HG03457 (cell line): ENCODE measurements around the gene ASZ1.
"Not testable (repeated sequence)": the region's sequence is repeated elsewhere in the genome, so short reads cannot be mapped to it uniquely, and the experiment has no call there.

Experiments
- ATAC-seq: cut with Tn5 transposase; IDR thresholded peaks from one replicate; pipeline ENCODE4 v1.9.1; 2021; ENCODE audit warnings: moderate number of reproducible peaks; ENCODE audit not compliant: unreplicated experiment

ASZ1 gene, protein sequence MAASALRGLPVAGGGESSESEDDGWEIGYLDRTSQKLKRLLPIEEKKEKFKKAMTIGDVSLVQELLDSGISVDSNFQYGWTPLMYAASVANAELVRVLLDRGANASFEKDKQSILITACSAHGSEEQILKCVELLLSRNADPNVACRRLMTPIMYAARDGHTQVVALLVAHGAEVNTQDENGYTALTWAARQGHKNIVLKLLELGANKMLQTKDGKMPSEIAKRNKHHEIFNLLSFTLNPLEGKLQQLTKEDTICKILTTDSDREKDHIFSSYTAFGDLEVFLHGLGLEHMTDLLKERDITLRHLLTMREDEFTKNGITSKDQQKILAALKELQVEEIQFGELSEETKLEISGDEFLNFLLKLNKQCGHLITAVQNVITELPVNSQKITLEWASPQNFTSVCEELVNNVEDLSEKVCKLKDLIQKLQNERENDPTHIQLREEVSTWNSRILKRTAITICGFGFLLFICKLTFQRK

DNA sequence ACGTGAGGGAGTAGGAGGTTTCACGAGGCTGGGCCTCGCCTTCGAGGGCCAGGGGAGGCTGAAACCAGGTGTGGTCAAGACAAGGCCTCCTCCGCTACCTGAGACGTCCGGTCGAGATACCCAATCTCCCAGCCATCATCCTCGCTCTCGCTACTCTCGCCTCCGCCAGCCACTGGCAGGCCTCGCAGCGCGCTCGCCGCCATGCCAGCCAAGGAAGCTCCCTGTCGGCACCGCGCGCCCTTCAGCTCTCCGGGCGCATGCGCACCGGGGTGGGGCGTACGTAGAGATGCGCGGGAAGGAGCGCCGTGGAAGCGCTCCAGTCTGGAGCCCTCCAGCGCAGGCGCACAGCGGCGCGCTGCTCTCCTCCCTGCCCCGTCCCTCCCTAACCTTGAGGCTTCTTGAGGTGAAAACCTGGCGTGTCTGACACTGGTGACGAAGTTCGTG is at the start of gene ASZ1:
Gene ASZ1 (minus strand): TSS at position 236 of the 444 bp plus-strand sequence. CDS start 33 bp downstream, at position 203.
- ATAC-seq: no peak

DNA sequence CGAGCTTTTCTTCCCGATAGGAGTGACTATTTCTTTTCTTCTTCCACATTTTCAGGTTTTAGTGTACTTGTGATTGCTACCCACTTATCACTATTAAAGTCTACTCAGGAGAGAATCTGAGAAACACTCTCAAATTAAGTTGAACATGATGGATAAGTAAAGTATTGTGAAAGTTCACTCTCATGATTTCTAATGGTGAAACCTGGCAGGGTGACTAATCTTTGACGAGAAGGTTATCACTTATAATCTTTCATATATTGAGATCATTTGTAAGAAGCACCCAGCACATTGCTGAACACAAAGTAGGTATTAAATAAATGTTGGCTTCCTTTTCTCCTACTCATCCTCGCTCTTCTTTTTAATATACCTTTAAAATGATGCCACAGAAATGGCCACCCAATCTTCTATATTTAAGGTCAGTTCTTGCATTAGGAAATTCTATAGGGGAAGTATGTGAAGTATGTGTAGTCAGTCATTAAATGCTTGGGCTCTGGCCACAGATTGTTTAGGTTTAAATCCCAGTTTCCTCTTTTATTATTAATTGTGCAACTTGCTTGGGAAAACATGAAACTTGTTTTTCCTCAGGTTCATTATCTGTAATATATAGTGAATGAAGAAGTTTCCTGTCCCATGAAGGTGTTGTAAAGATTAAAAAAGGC is 49.4 kb upstream of the ASZ1 start:
- ATAC-seq: no peak

DNA sequence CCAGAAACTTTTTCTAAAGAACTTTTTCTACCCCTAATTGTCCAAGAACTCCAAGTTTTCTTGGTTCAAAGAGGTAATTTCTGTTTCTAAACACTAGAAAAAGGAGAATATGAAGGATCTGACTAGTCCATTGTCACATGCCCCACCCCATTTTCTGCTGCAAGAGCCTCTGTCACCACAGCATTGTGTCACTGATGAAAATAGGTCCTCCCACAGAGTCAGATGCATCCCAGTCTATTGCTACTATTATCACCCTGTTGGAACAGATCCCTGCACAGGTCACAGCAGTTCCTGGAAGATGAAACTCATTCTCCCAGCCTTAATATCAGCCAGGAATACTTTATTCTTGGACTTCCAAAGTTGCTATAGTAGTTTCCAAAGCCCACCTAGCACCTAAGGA is 45.0 kb upstream of the ASZ1 start:
- ATAC-seq: no peak

DNA sequence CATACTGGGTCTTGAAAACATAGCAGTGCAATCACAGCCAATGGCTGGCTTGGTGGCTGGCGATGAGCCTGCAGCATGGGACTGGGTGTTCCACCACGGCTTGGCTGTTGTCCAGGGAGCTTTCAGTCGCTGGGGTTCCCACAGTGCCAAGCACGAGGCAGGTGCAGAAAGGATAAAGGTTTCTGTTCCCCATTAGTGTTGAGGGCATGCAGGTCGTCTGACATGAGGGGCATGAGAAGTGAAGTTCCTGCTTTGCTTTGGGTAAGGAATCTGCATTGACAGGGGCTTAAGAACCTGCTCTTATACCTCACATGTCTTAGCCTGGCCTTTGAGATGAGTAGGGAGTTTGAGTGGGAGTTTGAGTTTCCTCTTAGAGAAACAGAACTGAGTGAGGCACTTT is 43.5 kb upstream of the ASZ1 start:
- no peak for ATAC-seq

DNA sequence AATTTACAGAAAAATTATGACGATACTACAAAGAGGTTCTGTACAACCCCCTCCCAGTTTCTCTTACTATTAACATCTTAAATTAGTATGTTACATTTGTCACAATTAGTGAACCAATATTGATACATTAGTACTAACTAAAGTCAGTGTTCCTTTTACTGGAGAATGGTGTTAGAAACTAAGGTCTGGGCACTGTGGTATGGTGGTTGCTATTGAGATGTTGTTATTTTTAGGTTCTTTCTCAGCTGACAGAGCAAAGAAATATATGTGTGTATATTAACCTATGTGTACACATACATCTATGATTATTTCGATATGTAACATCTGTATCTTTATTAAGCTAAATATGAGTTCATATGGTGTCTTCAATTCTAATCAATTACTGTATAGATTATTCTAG is 40.9 kb upstream of the ASZ1 start:
- ATAC-seq: no peak

DNA sequence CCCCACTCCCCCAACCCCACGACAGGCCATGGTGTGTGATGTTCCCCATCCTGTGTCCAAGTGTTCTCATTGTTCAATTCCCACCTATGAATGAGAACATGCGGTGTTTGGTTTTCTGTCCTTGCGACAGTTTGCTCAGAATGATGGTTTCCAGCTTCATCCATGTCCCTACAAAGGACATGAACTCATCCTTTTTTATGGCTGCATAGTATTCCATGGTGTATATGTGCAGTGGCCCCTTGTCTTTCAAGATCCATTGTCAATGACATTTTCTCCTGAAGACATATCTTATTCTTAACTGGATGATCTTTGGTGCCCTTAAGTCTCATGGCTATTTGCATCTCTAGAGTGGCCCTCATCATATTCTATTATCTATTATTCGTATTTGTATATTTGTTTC is 33.5 kb upstream of the ASZ1 start:
- not testable (repeated sequence) for ATAC-seq

DNA sequence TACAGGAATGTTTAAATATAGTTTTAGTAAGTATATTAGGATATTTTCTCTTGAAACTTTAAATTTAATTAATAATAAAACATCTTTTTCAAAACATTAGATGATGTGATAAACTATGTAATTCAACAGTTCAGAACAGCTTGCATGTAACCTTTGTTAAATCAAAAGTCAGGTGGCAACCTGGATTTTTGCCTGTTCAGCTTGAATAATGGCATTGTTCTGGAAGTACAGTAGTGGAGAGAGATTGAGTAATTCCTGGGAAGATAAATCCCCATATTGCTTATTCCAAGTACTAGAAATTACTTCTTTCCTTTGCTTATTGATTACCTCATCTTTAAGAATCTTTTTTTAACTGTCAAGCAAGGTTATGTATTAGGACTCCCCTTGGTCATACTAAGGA is 32.4 kb upstream of the ASZ1 start:
- ATAC-seq: no peak

DNA sequence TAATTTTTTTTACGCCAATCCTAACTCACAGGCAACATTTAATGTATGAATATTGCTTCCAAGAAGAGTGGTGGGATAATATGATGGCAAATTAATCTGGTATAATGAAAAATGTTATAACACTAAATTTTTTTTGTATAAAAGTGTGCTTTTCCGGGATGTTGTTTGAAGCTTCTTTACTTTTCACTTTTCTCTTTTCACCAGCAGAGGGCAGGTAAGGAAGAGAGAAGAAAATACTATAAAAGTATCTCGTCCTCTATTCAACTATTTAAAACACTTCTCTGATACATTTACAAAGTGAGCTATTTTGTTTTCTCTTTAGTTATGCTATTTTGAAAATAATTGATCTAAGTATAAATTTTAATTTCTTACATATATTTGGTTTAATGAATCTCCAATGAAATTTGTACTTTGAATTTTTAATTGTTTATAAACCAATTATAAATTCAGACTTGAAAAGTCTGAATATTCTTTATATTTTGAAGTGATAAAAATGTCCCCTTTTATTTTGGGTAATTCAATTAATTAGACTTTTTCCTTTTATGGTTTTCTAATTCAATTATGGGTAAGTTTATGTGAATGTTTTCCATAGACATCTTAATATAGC is 31.8 kb upstream of the ASZ1 start:
- no peak for ATAC-seq

DNA sequence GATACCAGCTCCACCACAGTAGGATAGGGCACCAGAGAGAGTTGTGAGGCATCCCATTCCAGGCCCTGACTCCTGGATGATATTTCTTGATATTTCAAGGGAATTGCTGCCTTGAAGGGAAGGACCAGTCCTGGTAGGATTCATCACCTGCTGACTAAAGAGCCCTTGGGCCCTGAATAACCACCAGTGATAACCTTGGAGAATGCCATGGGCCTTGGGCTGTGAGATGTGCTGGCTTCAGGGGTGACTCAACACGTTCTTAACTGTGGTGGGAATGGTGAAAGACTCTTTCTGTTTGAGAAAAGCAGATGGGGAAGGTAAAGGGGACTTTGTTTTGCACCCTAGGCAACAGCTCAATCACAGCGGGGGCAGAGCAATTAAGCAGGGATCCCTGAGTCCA is 21.4 kb upstream of the ASZ1 start:
- no peak for ATAC-seq

DNA sequence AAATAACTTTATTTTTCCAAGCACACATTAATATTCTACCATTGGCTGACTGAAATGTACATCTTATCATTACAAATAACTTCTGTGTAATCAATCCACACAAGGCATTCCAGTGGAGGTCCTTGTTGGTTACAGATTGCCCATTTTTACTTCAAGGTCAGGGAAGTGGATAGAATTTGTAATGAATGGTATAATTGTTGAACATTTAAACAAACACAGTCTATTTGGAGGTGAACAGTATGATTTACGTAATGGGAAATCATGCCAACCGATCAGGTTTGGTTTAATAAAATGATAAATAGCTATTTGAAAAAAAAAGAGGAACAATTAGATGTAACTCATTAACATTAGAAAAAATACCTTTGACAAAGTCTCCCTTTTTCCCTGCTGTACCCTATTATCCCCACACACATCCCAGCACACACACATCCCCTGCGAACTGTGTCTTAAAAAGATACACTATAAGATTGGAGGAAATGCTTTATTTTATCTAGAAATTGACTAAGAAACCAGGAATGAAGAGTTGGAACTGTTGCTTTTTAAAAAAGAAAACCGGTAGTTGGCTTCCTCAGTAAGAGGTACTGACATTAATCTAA is 19.0 kb upstream of the ASZ1 start:
- no peak for ATAC-seq

DNA sequence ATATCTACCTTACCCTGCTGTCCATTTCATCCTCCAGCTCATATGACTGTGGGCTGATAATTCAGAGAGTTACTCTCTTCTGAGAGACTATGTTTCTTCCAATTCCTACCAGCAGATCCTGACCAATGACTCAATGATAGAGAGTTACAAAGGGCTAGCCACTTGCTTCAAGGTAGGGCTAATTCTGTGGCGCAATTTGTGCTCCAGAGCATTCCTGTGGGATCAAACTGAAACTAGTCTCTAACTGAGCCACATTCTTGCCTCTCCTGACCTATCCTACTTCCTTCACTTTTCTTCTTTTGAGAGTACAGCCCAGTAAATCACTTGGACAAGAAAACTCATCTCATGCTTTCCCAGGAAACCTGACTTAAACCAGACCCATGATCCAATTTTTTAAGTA is 17.9 kb upstream of the ASZ1 start:
- no peak for ATAC-seq

DNA sequence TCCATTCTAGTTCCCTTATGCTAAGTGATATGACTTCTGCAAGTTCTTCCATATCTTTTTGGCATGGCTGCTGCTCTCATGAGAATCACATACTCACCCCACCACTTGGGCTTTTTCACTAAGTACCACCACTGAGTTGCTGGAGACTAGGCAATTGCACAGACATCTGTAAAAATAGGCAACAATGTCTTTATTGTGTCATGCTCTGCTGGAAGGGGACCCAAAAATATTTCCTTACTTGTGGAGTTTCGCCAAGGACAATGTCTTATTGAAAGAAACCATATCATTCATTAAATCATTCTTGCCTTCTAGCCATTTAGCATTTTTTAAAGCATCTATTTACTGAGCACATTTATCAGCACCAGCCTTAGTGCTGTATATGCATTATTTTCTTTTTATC is 17.4 kb upstream of the ASZ1 start:
- ATAC-seq: no peak

DNA sequence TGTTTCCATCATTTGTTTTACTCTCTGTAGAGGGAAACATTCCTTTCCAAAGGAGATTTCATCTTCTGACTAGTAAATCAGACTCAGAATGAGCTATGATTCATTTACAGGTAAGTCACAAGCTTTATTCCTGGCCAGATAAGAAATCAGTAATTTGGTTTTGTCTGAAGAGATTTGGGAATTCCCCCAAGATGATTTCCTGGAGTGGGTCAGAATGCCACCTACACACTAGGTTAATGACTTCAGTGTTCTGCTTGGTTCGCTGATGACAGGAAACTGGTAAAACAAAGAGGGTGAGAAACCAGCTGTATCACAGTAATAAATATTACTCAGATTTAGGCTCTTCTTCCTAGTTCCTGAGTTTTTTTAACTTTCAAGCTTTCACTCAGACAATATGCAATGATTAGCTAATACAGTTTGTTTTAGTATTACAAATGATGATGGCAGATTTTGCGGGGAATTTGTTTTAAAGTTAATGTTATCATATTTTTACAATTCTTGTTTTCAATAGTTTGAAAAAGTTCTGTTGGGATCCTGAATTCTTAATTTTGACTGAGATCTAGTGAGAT is 8.3 kb upstream of the ASZ1 start:
- ATAC-seq: peak; percentile 97

DNA sequence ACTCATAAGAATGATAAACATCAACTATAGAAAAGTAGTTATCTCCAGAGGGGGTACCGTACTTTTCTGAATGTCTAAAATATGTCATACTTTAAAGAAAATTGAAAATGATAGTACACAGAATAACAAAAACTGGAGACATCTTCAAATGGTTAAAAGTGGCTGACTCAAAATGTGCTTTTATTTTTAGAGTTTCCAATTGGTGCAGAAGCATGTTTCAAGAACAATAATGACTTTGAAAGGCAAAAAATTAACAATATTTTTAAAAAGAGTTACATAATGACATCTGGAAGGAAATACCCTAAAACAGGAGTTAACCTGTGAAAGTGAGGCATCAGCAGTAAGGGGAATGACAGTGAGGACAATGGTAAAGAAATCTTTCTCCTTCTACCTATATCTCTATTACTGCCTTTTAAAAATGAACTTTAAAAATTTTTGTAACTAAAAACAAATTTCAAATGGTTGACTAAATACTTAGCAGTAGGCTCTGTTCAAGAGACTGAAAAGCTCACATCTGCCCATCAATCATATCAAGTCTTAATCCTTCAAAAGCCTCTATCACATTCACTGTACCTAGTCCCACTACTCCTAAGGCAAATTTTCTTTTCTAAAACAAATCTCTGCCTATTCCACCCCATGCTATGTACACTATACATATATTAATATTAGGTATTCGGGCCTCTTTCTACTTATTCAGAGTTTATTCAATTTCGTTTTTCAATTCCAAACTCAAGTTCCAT is 3.0 kb downstream of the ASZ1 start:
- ATAC-seq: peak; percentile 88

DNA sequence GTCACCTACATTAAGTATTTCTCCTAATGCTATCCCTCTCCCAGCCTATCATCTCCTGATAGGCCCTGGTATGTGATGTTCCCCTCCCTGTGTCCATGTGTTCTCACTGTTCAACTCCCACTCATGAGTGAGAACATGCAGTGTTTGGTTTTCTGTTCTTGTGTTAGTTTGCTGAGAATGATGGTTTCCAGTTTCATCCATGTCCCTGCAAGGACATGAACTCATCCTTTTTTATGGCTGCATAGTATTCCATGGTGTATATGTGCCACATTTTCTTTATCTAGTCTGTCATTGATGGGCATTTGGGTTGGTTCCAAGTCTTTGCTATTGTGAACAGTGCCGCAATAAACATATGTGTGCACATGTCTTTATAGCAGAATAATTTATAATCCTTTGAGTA is 12.7 kb downstream of the ASZ1 start:
- not testable (repeated sequence) for ATAC-seq

DNA sequence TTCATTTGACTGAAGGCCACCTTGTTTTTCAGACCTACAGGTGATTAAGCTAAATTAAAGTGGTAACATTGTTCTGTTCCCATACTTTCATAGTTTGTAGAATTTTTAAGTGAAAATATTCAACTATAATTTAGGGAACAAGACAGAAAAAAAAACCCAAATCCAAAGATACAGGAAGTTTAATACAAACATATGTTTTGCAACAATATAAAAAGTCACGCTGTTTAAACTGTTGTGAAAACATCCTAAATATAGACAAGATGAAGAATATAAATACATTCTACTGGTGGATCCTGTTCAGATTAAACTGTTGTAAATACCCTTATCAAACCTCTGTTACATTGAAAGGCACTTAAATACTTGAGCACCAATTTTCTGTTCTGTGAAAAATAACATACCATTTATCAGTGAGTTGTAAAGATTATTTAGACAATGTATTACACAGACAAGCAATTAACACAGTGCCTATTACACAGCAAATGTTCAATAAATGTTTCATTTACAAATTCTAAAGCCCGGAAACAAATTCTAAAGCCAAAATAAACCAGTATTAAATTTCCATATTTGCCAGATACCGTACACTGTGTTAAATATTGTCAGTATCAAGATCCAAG is 14.2 kb downstream of the ASZ1 start:
- no peak for ATAC-seq

DNA sequence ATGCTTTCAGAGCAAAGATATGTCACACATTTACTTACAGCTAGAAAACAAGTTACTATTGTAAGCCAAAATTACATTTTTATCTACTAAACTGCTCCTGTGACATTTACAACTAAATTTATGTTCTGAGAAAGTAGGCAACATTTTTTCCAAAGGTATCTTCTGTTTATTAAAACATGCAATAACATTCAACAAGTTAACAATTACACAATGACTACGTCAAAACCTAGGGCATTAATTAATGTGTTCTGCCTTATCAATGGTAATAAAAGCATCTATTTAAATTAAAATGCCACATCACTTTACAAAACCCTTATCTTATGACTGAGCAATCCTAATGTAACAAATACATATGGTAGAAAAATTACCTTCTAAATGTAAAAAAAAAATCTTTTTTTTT is 14.9 kb downstream of the ASZ1 start:
- ATAC-seq: no peak

DNA sequence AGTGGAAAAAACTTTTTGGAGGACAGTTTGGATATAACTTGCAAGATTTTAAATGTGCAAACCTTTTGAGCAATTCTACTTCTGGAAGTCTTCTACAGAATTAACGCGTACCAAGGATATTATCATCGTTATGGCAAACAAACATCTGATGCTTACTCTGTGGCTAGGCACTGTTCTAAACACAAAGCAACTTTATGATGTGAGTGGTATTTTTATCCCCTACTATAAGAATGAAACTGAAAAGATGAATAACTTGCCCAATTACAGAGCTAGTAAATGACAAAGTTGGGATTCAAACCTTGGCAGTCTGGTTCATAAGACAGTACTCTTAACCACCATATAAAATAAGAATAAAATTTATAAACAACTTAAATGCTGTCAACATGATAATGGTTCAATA is 15.8 kb downstream of the ASZ1 start:
- ATAC-seq: no peak

DNA sequence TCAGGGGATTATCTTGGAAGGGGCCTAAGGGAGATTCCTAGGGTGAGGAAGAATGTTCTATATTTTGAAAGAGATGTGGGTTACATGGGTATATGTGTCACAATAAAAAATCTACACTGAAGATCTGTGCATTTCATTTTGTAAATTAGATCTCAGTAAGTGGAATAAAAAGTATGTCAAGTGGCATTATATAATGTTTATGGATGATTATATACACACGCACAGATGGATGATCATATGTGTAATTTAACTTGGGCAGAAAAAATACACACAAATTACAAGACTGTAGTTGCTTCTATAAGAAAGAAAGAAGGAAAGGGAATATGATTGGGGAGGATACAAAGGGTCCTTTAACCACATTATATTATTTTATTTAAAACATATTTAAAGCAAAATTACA is 18.5 kb downstream of the ASZ1 start:
- ATAC-seq: no peak

DNA sequence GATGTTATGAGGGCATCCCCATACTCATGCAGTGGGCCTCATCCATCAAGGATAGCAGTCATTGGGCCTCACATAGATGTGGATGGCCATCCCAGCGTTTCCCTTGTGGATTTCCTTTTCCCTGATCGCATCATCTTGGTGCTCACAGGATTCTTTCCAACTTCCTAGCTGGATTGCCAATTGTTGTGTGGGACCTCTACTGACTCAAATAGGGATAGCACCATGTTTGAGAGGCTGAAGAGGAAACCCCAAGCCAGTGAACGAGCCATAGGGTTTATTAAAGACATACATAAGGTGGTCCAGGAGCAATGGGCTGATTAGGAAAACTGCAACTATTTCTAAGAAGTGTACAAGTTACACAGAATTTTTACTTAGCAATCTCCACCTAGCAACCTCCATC is 21.8 kb downstream of the ASZ1 start:
- ATAC-seq: no peak
